ENCODE measurements around the gene ADGRL1.

DNA sequence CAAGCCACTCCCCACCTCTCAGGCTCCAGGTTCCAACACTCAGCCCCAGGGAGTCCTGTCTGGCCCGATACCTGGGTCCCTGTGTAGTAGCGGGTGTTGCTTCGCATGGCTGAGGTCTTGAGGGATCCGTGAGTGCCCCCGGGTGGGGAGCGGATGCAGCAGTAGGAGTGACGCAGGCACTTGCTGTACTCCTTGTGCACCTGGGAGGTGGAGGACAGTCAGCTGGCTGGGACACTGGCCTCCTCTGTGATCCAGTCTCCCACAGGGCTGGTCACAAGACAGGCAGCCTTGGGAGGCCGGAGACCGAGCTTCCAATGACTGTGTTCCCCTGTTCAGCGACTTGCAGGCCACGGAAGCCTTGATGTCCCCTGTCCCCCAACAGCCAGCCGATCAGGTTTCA is 53.3 kb downstream of the ADGRL1 start:
- TF ChIP-seq HDGF (IDR thresholded peaks at IDR 0.05; ENCODE audit: borderline replicate concordance), result no peak
- no peak for TF ChIP-seq SP1 (IDR thresholded peaks at IDR 0.05)
- no peak for TF ChIP-seq ELF4 (IDR thresholded peaks at IDR 0.05)
- no peak for TF ChIP-seq FOXM1 (IDR thresholded peaks at IDR 0.05; ENCODE audit: borderline replicate concordance)
- TF ChIP-seq, protein P1, sequence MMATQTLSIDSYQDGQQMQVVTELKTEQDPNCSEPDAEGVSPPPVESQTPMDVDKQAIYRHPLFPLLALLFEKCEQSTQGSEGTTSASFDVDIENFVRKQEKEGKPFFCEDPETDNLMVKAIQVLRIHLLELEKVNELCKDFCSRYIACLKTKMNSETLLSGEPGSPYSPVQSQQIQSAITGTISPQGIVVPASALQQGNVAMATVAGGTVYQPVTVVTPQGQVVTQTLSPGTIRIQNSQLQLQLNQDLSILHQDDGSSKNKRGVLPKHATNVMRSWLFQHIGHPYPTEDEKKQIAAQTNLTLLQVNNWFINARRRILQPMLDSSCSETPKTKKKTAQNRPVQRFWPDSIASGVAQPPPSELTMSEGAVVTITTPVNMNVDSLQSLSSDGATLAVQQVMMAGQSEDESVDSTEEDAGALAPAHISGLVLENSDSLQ (IDR thresholded peaks at IDR 0.05), result no peak
- no peak for TF ChIP-seq BHLHE40 (IDR thresholded peaks at IDR 0.05; ENCODE audit: borderline replicate concordance)
- no peak for TF ChIP-seq L3MBTL2 (conservative IDR thresholded peaks at IDR 0.05)
- TF ChIP-seq SUZ12 (IDR thresholded peaks at IDR 0.05), result no peak
- no peak for TF ChIP-seq ZNF384 (IDR thresholded peaks at IDR 0.05)
- TF ChIP-seq TARDBP (IDR thresholded peaks at IDR 0.05), result no peak
- no peak for TF ChIP-seq CTBP1 (IDR thresholded peaks at IDR 0.05; ENCODE audit: borderline replicate concordance)
- TF ChIP-seq NFRKB (IDR thresholded peaks at IDR 0.05), result no peak
- TF ChIP-seq FOXA1 (IDR thresholded peaks at IDR 0.05), result no peak

Data from HEK293T (cell line).